ENCODE measurements around the gene ST3GAL5.

The ST3GAL5 gene

GRCh38 chr2:85823951-85824350 lies 64.8 kb downstream of the ST3GAL5 start:
- in situ Hi-C loops (cut with HindIII; ENCODE audit: low pct_unique_long_range_greater_than_20kb, low sequenced_read_pairs): no loop called here
- TF ChIP-seq JUND (IDR thresholded peaks at IDR 0.05; ENCODE audit: low read depth): no peak
- DNase-seq (ENCODE audit: low read depth in 1 of 2, low spot score in 1 of 2): no peak

- TF ChIP-seq JUND (IDR thresholded peaks at IDR 0.05; ENCODE audit: low read depth): no peak
- in situ Hi-C loops (cut with HindIII; ENCODE audit: low pct_unique_long_range_greater_than_20kb, low sequenced_read_pairs): no loop called here
- DNase-seq (ENCODE audit: low read depth in 1 of 2, low spot score in 1 of 2): no peak
These were observed 66.0 kb downstream of the ST3GAL5 start for GRCh38 chr2:85822766-85823165.

GRCh38 chr2:85819811-85820510 lies 68.8 kb downstream of the ST3GAL5 start:
- in situ Hi-C loops (cut with HindIII; ENCODE audit: low pct_unique_long_range_greater_than_20kb, low sequenced_read_pairs): no loop called here
- no peak for TF ChIP-seq JUND (IDR thresholded peaks at IDR 0.05; ENCODE audit: low read depth)
- no peak for DNase-seq (ENCODE audit: low read depth in 1 of 2, low spot score in 1 of 2)

GRCh38 chr2:85814802-85815550 lies 73.8 kb downstream of the ST3GAL5 start:
- DNase-seq (ENCODE audit: low read depth in 1 of 2, low spot score in 1 of 2): no peak
- no peak for TF ChIP-seq JUND (IDR thresholded peaks at IDR 0.05; ENCODE audit: low read depth)
- in situ Hi-C loops (cut with HindIII; ENCODE audit: low pct_unique_long_range_greater_than_20kb, low sequenced_read_pairs): no loop called here

- DNase-seq (ENCODE audit: low read depth in 1 of 2, low spot score in 1 of 2): peak; percentile 70 to 82
- in situ Hi-C loops (cut with HindIII; ENCODE audit: low pct_unique_long_range_greater_than_20kb, low sequenced_read_pairs): no loop called here
- TF ChIP-seq JUND (IDR thresholded peaks at IDR 0.05; ENCODE audit: low read depth): no peak
These were observed 74.6 kb downstream of the ST3GAL5 start for GRCh38 chr2:85813982-85814801.

GRCh38 chr2:85813211-85813981 lies 75.4 kb downstream of the ST3GAL5 start:
- no peak for TF ChIP-seq JUND (IDR thresholded peaks at IDR 0.05; ENCODE audit: low read depth)
- DNase-seq (ENCODE audit: low read depth in 1 of 2, low spot score in 1 of 2): no peak
- in situ Hi-C loops (cut with HindIII; ENCODE audit: low pct_unique_long_range_greater_than_20kb, low sequenced_read_pairs): no loop called here

- in situ Hi-C loops (cut with HindIII; ENCODE audit: low pct_unique_long_range_greater_than_20kb, low sequenced_read_pairs): no loop called here
- no peak for TF ChIP-seq JUND (IDR thresholded peaks at IDR 0.05; ENCODE audit: low read depth)
- no peak for DNase-seq (ENCODE audit: low read depth in 1 of 2, low spot score in 1 of 2)
These were observed 76.6 kb downstream of the ST3GAL5 start for GRCh38 chr2:85812094-85812735.

- in situ Hi-C loops (cut with HindIII; ENCODE audit: low pct_unique_long_range_greater_than_20kb, low sequenced_read_pairs): no loop called here
- no peak for DNase-seq (ENCODE audit: low read depth in 1 of 2, low spot score in 1 of 2)
- TF ChIP-seq JUND (IDR thresholded peaks at IDR 0.05; ENCODE audit: low read depth): no peak
These were observed 77.4 kb downstream of the ST3GAL5 start for GRCh38 chr2:85811180-85812093.

- in situ Hi-C loops (cut with HindIII; ENCODE audit: low pct_unique_long_range_greater_than_20kb, low sequenced_read_pairs): no loop called here
- no peak for DNase-seq (ENCODE audit: low read depth in 1 of 2, low spot score in 1 of 2)
- TF ChIP-seq JUND (IDR thresholded peaks at IDR 0.05; ENCODE audit: low read depth): no peak
These were observed 78.2 kb downstream of the ST3GAL5 start for GRCh38 chr2:85810371-85811179.

- no peak for TF ChIP-seq JUND (IDR thresholded peaks at IDR 0.05; ENCODE audit: low read depth)
- in situ Hi-C loops (cut with HindIII; ENCODE audit: low pct_unique_long_range_greater_than_20kb, low sequenced_read_pairs): no loop called here
- DNase-seq (ENCODE audit: low read depth in 1 of 2, low spot score in 1 of 2): no peak
These were observed 81.0 kb downstream of the ST3GAL5 start for GRCh38 chr2:85807756-85808155.

Data from T47D (cell line).